PC-3 (cell line): Measurements from ENCODE around the gene SLAMF6. TPM values are rescaled to one million over a fixed set of nuclear protein-coding genes. Genes with fewer than 3 reads are reported as not detected.

Experiments
- ATAC-seq: fragments of 200-7000 bp; cut with Tn5 transposase; 2 replicates; pipeline ENCODE4 v1.9.1; 2020; ENCODE audit warnings: mild to moderate bottlenecking, moderate library complexity
- BruUV-seq: library from RNA; stranded (reverse); fragments of 400-500 nt; replicated peaks from 2 replicates; lab custom pipeline; 2021; lab: Mats Ljungman, UMichigan
- CTCF ChIA-PET: fragments of 300-600 bp; sonication (Branson Sonifier 250); formaldehyde crosslinking; loops from one replicate; lab custom pipeline; 2022; ENCODE audit warnings: antibody characterized with exemption; lab: Charles Lee
- POLR2A ChIA-PET: fragments of 300-600 bp; sonication (Branson Sonifier 250); formaldehyde crosslinking; loops from one replicate; lab custom pipeline; 2022; ENCODE audit warnings: antibody characterized with exemption; ENCODE audit not compliant: unreplicated experiment; lab: Charles Lee
- DNase-seq: peaks from one replicate; pipeline ENCODE4 v3.0.0-alpha.2; 2015
- H2AFZ ChIP-seq: fragments of 300-600 bp; sonication (generic); 2 replicates; pipeline ENCODE4 v1.6.0; 2016; ENCODE audit warnings: antibody characterized with exemption, low read length
- H3F3A ChIP-seq: fragments of 300-600 bp; sonication (generic); one replicate; pipeline ENCODE4 v1.6.0; 2017; ENCODE audit warnings: antibody characterized with exemption, low read length, control low read depth, mild to moderate bottlenecking; ENCODE audit not compliant: unreplicated experiment
- H3K27ac ChIP-seq: fragments of 300-600 bp; sonication (generic); 2 replicates; pipeline ENCODE4 v1.5.1; 2016; ENCODE audit warnings: mild to moderate bottlenecking, low read length
- H3K27me3 ChIP-seq: fragments of 300-600 bp; sonication (generic); 2 replicates; pipeline ENCODE4 v1.6.1; 2016; ENCODE audit warnings: low read length, mixed read lengths
- H3K36me3 ChIP-seq: fragments of 300-600 bp; sonication (generic); 2 replicates; pipeline ENCODE4 v1.6.1; 2016; ENCODE audit warnings: low read depth, mixed run types, low read length, mixed read lengths
- H3K4me1 ChIP-seq: fragments of 300-600 bp; sonication (generic); 2 replicates; pipeline ENCODE4 v1.5.1; 2016; ENCODE audit warnings: low read length; ENCODE audit not compliant: insufficient read depth
- H3K4me2 ChIP-seq: fragments of 300-600 bp; sonication (generic); 2 replicates; pipeline ENCODE4 v1.6.0; 2016; ENCODE audit warnings: low read length
- H3K4me3 ChIP-seq: fragments of 300-600 bp; sonication (generic); 2 replicates; pipeline ENCODE4 v1.5.1; 2016; ENCODE audit warnings: mild to moderate bottlenecking, low read length, mixed read lengths
- H3K79me2 ChIP-seq: fragments of 300-600 bp; sonication (generic); 2 replicates; pipeline ENCODE4 v1.6.1; 2017; ENCODE audit warnings: low read length, mixed read lengths
- H3K9ac ChIP-seq: fragments of 300-600 bp; sonication (generic); 2 replicates; pipeline ENCODE4 v1.6.0; 2016; ENCODE audit warnings: mild to moderate bottlenecking, low read length
- H3K9me2 ChIP-seq: fragments of 300-600 bp; sonication (generic); replicated peaks from 2 replicates; pipeline ENCODE4 v1.6.1; 2016; ENCODE audit warnings: mixed run types, low read length, mixed read lengths
- H3K9me3 ChIP-seq: fragments of 300-600 bp; sonication (generic); 2 replicates; pipeline ENCODE4 v1.6.1; 2016; ENCODE audit warnings: low read length, mixed read lengths
- H4K20me1 ChIP-seq: fragments of 300-600 bp; sonication (generic); 2 replicates; pipeline ENCODE4 v1.6.1; 2016; ENCODE audit warnings: low read length, mixed read lengths
- EZH2 ChIP-seq: fragments of 300-600 bp; sonication (generic); IDR thresholded peaks from one replicate; pipeline ENCODE4 v1.6.1; 2017; ENCODE audit warnings: antibody characterized with exemption, mild to moderate bottlenecking, low read length; ENCODE audit not compliant: unreplicated experiment
- EZH2phosphoT487 ChIP-seq: fragments of 300-600 bp; sonication (generic); IDR thresholded peaks from 2 replicates; pipeline ENCODE4 v1.6.1; 2018; ENCODE audit warnings: mild to moderate bottlenecking, antibody characterized with exemption, low read length, borderline replicate concordance
- intact Hi-C: fragments of 100-400 bp; cut with micrococcal nuclease; formaldehyde crosslinking; loops from 2 replicates; pipeline ENCODE4 v1.9.0; 2023
- total RNA-seq: library from RNA; depleted of rRNA; stranded (reverse); fragments of >200 nt; gene quantifications from 2 replicates; pipeline ENCODE4 v1.2.3, GENCODE V29; 2014; rRNA removed
- TF ChIP-seq, protein P1 (sequence below): fragments of 300-600 bp; sonication (generic); conservative IDR thresholded peaks from 2 replicates; pipeline ENCODE4 v1.5.1; 2017; ENCODE audit warnings: antibody characterized with exemption, low read depth, mild to moderate bottlenecking, low read length

The SLAMF6 gene
- total RNA-seq, 1 experiment from 2014 or later: not detected

DNA sequence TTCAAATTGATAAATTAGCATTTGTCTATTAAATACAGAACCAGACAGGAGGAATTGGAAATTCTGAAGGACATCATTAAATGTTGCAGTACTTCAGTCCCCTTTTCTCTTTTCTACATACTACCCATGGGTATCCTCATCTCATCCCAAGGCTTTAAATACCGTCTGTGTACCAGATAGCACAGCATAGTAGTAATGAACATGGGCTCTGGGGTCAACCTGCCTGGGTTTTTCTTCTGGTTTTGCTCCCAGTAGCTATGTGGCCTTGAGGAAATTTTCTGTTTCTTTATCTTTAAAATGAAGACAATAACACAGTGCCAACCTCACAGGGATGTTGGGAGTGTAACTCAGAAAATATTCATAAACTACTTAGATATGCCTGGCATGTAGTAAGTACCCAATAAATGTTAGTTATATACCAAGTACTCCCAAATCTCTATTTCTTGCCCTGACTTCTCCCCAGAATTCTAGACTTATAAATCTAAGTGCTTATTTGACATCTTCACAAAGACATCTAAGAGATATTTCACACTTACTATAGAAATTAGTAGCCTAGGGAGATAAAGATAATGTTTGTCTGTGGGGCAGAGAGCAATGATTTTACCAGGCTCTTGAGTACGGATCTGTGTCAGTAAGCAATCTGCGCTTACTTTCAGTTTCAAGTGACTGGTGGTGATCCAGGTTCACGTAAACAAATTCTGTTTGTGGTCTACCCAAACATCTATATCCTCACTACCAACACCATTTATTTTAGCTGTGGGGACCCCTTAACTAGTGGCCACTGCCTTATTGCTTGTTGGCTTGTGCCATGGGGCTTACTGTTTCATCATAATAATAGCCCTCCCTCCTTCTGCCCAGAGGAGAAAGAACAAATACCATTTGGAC is 85.4 kb downstream of the SLAMF6 start:
- no peak overlapping the region for H3K9ac ChIP-seq
- no peaks in the 10 kb centered on the region for H3F3A ChIP-seq
- intact Hi-C loops: no loop called here
- BruUV-seq: no TSS peak
- ChIA-PET POLR2A (no interaction called here), CTCF (no interaction called here)
- no peaks in the 10 kb centered on the region for H3K4me1 ChIP-seq
- H4K20me1 ChIP-seq: no peaks in the 10 kb centered on the region
- H3K27ac ChIP-seq: no peak overlapping the region
- no peak for DNase-seq
- H3K4me2 ChIP-seq: peak overlapping the region; percentile 52
- no peaks in the 10 kb centered on the region for H3K36me3 ChIP-seq
- H2AFZ ChIP-seq: no peak overlapping the region; the same call in 1 of the 2 replicates
- peak overlapping the region; percentile 17; the same call in 1 of the 2 replicates for H3K4me3 ChIP-seq
- no peaks in the 10 kb centered on the region for H3K9me3 ChIP-seq
- peaks cover 67% of the 10 kb centered on the region for H3K27me3 ChIP-seq
- no peaks in the 10 kb centered on the region for H3K9me2 ChIP-seq
- H3K79me2 ChIP-seq: no peaks in the 10 kb centered on the region
- ATAC-seq: no peak
- TF ChIP-seq, protein P1, sequence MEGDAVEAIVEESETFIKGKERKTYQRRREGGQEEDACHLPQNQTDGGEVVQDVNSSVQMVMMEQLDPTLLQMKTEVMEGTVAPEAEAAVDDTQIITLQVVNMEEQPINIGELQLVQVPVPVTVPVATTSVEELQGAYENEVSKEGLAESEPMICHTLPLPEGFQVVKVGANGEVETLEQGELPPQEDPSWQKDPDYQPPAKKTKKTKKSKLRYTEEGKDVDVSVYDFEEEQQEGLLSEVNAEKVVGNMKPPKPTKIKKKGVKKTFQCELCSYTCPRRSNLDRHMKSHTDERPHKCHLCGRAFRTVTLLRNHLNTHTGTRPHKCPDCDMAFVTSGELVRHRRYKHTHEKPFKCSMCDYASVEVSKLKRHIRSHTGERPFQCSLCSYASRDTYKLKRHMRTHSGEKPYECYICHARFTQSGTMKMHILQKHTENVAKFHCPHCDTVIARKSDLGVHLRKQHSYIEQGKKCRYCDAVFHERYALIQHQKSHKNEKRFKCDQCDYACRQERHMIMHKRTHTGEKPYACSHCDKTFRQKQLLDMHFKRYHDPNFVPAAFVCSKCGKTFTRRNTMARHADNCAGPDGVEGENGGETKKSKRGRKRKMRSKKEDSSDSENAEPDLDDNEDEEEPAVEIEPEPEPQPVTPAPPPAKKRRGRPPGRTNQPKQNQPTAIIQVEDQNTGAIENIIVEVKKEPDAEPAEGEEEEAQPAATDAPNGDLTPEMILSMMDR: no peak
- TF ChIP-seq EZH2: no peak
- TF ChIP-seq EZH2phosphoT487: no peak

- POLR2A ChIA-PET: no interaction called here
- no peaks in the 10 kb centered on the region for H3K79me2 ChIP-seq
- no peak overlapping the region for H2AFZ ChIP-seq
- no peak overlapping the region for H3K4me2 ChIP-seq
- no peak overlapping the region for H3K9ac ChIP-seq
- peaks cover 67% of the 10 kb centered on the region for H3K27me3 ChIP-seq
- no peak overlapping the region for H3K4me3 ChIP-seq
- no peaks in the 10 kb centered on the region for H3F3A ChIP-seq
- TF ChIP-seq EZH2 (no peak), EZH2phosphoT487 (no peak)
- TF ChIP-seq, protein P1: no peak
- H4K20me1 ChIP-seq: no peaks in the 10 kb centered on the region
- no peaks in the 10 kb centered on the region for H3K9me2 ChIP-seq
- no peak for DNase-seq
- peaks cover 4% of the 10 kb centered on the region for H3K4me1 ChIP-seq
- intact Hi-C loops: no loop called here
- no peaks in the 10 kb centered on the region for H3K36me3 ChIP-seq
- H3K9me3 ChIP-seq: no peaks in the 10 kb centered on the region
- BruUV-seq: no TSS peak
- no peak overlapping the region for H3K27ac ChIP-seq
- CTCF ChIA-PET: no interaction called here
- ATAC-seq: no peak
Observed at GRCh38 chr1:160436966-160437365, 86.1 kb downstream of the SLAMF6 start.

Other genes starting within 250 kb of the SLAMF6 start
- gene PEX19, start 238.1 kb downstream of the SLAMF6 start, total RNA-seq: 63.2 and 65.4 TPM in 2 replicates
- gene COPA, start 180.0 kb downstream of the SLAMF6 start, total RNA-seq: 141 and 142 TPM in 2 replicates
- gene NCSTN, start 179.9 kb downstream of the SLAMF6 start, total RNA-seq: 48.2 and 49.6 TPM in 2 replicates
- gene NHLH1, start 156.2 kb downstream of the SLAMF6 start, total RNA-seq: not detected in 2 replicates
- gene VANGL2, start 122.7 kb downstream of the SLAMF6 start, total RNA-seq: 0.06 and 0.44 TPM in 2 replicates
- not detected in 2 replicates for gene CD84, start 56.2 kb upstream of the SLAMF6 start, total RNA-seq
- not detected in 2 replicates for gene SLAMF1, start 123.8 kb upstream of the SLAMF6 start, total RNA-seq
- gene CD48, start 188.6 kb upstream of the SLAMF6 start, total RNA-seq: not detected in 2 replicates
- 0.15 and 0.46 TPM in 2 replicates for gene SLAMF7, start 216.0 kb upstream of the SLAMF6 start, total RNA-seq